NCI-H510A treated with DMSO at 0.1 percent for 48 hours (cell line): Measurements from ENCODE around the gene FSTL5.
"Not testable (repeated sequence)": the region's sequence is repeated elsewhere in the genome, so short reads cannot be mapped to it uniquely, and the experiment has no call there.

Source experiments
- DNase-seq: peaks from one replicate; lab custom pipeline; 2025; lab: John Stamatoyannopoulos, UW

Gene FSTL5

DNA sequence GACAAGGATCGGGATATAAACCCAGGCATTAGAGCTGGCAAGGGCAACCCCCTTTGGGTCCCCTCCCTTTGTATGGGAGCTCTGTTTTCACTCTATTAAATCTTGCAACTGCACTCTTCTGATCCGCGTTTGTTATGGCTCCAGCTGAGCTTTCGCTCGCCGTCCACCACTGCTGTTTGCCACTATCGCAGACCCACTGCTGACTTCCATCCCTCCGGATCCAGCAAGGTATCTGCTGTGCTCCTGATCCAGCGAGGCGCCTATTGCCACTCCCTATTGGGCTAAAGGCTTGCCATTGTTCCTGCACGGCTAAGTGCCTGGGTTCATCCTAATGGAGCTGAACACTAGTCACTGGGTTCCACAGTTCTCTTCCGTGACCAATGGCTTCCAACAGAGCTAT is 59.9 kb downstream of the FSTL5 start:
- not testable (repeated sequence) for DNase-seq

- DNase-seq, result no peak
Measured at GRCh38 chr4:162102713-162103112, 61.1 kb downstream of the FSTL5 start.

GRCh38 chr4:162101337-162101736 is 62.5 kb downstream of the FSTL5 start:
- DNase-seq, result no peak

DNA sequence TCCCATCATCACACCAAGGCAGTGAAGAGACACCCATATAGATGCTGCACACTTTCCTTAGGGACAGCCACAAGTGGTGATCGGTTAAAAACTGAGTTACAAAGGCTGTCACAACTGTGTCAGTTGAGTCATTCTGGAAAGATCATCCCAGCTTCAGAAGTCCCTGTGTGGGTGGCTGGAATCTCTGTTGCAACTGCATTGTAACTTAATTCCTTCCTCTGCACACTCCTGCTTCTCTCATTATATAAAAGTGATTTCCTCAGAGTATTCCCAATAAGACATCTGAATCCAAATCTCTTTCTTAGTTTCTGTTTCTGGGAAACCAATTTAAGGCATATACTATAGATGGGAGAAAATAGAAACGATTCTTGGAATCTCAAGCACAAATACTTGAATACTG is 88.1 kb downstream of the FSTL5 start:
- DNase-seq, result no peak

DNA sequence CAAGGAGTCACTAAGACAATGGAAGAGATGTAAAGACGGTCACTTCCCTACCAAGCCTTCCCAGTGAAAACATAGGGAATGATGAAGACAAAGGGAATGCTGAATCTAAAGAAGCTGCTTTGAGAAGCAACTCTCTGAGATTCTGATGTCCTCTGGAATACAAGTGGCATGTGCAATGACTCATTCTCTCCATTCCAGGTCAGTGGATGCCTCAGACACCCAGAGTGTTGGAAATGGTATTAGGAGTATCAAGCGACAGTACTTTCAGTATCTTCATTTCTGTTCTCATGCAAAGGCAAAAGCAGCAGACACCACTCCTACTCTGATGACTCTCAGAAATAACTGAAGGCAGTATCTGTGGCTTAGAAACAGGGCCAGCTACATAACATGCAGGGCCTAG is 102.6 kb downstream of the FSTL5 start:
- DNase-seq, result no peak

- no peak for DNase-seq
Measured at GRCh38 chr4:162059656-162060055, 104.1 kb downstream of the FSTL5 start.

DNA sequence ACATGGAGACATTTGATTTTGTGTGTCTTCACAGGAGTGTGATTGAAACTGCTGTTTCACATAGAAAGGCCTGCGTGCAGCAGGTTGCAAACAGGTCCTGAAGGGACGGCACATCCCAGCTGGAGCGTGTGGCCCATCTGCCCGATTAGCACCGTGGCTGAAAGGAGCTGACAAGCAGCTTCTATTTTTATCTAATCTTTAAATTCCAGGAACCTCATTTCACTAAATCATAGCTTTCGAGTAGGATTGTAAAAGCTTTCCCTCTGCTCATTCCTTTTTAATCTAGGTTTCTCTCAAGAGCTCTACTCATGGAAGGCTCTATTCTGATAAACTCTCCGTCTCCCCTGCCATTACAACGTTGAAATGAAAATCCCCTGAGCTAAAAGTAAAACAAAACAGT is 106.8 kb downstream of the FSTL5 start:
- no peak for DNase-seq

DNA sequence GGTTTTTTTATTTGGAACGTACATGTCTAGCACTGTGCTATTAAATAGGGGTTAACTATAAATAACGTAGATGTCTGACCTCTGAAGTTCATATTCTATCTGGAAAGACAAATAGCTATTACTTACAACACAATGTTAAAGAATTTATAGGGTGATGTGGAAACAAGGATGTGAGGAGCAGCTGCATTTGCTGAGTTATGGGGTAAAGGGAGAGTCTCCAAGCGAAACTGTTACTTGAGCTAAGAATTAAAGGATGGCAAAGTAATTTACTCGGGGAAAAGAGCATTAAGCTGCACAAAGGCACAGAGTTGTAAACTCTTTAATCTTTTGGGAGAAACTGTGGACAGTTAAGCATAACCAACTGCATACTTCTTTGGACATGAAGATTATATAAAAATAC is 117.7 kb downstream of the FSTL5 start:
- DNase-seq, result no peak

DNA sequence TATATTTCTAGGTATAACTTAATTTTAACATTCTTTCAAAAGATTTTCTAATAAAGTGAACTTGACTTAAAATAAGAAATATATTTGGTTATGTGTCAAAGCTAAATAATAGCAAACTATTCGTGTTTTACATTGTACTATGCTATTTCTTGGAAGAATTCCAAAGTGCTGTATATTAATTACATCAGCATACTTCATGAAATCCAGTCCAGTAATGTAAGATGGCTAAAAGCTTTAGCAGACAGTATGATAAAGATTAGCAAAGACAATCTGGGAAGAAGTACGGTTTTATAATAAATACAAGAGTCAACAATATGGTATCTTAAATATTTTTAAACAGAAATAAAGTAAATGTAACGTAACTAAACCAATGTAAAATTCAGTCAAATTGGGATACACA is 125.7 kb downstream of the FSTL5 start:
- no peak for DNase-seq

GRCh38 chr4:162017863-162018262 is 145.9 kb downstream of the FSTL5 start:
- no peak for DNase-seq

DNA sequence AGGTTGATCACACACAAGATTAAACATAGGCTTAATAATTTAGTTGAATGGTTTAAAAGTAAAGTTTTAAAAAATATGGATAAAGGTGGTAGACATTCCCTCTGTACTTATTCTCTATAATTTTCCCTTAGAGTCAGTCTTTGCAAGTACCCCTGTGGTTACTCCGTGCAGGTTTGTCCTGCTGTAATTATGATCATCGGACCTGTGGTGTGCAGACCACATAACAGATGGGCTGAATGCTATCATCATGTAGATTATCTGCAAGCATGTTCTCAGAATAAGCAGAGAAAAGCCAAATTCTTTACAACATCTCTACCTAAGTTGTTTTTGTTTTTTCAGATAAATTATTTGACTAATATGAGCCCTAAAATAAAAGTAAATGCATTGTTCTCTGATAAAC is 146.8 kb downstream of the FSTL5 start:
- no peak for DNase-seq

- DNase-seq, result no peak
Measured at GRCh38 chr4:162016219-162016618, 147.6 kb downstream of the FSTL5 start.

DNA sequence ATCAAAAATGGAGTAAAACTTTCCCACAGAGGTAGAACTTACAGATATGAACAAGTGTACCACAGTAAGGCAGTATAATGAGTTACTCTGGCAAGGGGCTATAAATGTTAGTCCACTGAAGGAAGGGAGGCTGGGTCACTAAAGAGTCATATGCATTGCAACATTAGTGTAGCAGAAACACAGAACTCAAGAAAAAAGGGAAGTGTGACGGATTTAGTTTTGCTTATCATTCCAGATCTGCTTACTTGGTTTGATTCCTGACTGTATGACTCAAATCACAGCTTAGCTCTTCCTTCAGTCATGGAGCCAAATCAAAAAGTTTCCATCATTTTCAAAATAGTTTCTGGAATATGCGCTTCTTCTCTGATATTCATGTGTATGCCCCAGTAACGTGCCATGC is 148.7 kb downstream of the FSTL5 start:
- no peak for DNase-seq

DNA sequence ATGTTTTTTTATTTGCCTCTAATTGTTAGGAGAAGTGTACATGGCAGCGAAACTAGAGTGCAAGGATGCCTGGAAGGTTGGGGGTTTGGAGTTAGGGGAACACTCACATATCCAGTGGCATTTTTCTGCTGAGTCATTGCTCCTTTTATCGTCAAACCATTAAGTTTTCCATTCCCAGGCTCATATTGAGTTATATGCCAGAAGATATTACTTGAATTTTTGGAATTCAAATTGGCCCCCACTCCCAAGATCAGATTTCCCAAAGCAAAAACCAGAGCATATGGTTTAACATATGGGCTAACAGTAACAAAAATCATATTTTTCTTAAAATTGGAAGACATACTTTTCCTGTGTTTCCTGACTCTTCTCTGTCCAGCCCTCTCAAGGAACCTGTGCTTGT is 152.7 kb downstream of the FSTL5 start:
- no peak for DNase-seq

DNA sequence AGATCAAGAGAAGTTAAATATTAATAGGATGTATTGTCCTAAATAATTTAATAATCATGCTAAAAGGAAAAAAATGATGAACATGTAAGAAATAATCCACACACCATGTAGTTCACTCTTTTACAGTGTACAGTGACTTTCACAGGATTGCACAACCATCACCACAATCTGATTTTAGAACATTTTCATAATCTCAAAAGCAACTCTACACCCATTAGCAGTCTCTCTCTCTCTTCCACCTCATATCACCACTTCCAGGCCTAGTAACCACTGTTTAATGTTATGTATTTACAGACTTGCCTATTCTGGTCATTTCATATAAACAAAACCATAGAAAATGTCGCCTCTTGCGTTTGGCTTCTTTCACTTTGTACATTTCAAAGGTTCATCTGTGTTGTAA is 153.4 kb downstream of the FSTL5 start:
- DNase-seq, result no peak

DNA sequence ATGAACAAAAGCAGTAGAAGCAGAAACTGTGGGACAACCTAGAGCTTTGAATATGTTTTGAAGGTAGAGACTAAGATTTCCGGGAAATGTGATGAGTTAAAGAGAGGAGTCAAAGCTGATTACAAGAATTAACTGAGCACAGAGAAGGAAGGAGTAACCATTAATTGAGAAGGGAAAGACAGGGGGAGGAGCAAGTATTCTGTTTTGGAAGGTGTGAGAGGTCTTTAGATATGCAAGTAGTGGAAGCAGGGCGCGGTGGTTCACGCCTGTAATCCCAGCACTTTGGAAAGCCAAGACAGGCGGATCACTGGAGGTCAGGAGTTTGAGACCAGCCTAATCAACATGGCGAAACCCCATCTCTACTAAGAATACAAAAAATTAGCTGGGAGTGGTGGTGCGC is 171.5 kb downstream of the FSTL5 start:
- DNase-seq, result no peak

DNA sequence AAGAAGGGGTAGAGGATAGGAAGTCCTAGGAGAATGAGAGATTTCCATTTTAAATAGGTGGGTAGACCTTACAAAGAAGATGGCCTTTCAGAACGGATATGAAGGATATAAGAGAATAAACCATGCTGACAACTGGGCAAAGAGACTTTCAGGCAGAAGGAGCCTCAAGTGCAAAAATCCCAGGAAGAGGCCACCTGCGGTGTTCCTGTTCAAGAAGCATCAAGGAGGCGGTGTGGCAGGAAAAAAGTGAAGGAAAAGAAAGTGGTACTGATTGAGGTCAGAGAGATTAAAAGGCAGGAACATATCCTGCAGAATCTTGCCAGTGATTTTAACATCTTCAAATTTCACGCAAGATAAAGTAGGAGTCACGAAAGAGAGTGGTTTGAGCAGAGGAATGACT is 172.0 kb downstream of the FSTL5 start:
- DNase-seq, result no peak

GRCh38 chr4:161990721-161991120 is 173.1 kb downstream of the FSTL5 start:
- no peak for DNase-seq

DNA sequence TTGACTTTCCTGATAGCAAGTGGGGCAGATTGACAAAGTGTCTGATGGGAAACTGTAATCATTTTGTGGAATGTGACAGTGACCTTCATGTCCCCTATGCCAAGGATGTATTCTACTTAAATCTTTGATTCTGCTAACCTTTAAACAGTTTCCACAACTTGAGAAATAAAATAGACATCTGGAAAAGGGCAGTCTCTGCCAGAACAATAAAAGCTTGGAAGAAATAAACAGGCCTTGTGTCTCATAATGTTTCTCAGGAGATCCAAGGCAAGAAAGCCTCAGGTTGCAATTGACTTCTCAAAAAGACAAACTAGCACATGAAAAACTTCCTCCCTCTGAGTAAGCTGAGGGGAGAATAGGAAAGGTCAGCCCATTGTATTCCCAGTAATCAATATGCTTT is 174.9 kb downstream of the FSTL5 start:
- no peak for DNase-seq

DNA sequence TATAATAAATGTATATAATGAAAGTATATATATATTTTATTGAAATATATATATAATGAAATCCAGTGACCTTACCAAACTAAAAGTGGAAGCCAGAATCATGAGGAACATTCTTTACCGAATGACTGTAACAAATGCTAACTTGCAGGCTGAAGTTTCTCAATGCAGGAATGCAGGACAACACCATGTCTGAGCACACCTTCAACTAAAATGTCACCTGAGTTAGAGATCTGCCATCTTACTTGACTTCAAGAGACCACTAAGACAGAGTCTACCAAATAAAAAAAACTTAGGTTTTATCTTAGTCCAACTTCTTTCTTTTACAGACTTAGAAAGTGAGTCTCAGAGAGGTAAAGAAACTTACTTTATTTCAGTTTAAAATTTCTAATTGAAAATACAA is 176.2 kb downstream of the FSTL5 start:
- DNase-seq, result no peak

DNA sequence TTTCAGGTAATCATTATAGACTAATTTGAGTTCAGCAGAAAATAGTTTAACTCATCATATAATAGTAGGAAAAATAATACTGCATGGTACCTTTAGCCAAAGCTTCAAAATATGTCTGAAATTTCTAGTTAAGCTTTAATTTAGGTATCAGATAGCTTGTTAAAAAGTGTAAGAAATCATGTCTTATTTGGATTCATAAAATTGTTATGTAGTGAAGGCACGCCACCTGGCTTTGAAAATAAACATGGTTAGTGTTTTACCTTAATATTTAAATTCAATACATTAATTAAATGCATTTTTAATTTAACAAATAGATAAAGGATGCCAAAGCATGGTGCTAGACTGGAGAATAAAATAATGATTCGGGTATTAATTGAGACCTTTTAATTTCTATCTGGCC is 211.4 kb downstream of the FSTL5 start:
- no peak for DNase-seq

DNA sequence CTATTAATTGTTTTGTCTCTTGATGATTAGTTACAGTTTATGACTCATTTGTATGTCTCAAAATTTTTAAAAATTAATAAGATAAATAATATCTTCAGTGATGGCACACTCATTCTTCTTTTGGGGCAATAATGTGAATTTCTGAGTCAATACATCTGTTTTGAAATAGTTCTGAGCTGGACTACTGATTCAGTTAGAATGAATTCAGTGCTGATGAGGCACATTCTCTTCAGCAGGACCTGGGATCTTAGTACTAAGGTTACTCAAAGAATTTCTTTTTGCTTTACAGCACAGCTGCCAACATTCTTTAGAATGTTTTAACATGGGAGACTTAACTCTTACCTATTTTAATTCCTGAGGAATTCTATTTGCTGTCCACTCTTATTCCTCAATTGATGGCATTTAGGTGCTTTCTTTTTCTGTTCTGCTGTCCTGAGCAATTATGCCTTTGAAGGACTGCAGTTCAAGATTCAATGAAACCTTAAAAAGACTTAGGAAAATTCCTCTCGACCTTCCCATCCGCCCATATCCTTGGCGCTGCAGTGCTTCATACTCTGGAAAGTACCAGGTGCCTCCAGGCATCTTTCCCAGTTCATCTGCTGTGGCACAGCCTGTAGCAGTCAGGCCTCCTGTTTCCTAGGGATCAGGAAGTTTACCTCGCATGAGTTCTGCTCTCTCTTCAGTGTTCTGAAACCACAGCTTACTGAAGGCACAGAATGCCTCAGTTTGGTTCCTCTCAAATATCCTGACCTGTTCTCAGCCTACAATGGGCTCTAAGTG is 213.7 kb downstream of the FSTL5 start:
- no peak for DNase-seq

- DNase-seq, result no peak
Measured at GRCh38 chr4:161948026-161948770, 215.6 kb downstream of the FSTL5 start.

DNA sequence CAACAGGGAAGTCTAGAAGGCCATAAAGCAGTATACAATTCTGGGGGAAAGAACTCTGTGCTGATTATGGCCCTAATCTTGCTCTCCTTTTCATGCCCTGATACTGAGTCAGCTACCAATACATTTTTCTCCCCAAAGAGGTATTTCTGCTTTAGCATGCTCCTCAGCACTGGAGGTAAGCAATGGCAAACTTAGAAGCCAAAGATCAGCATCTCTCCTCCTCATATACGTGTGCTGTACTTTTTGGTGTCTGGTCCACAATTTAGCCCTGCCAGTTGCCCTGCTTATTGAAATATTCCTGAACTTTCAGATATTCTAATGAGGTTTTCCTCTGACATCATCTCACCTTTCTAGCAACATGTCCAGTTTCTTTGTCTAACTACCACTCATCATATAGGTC is 226.2 kb downstream of the FSTL5 start:
- no peak for DNase-seq
